ENCODE results near the gene MRPL21. TPM values are rescaled to one million over a fixed set of nuclear protein-coding genes. Genes with fewer than 3 reads are reported as not detected.

MRPL21 gene
- total RNA-seq, 1 experiment from 2014 or later, result 179 TPM

DNA sequence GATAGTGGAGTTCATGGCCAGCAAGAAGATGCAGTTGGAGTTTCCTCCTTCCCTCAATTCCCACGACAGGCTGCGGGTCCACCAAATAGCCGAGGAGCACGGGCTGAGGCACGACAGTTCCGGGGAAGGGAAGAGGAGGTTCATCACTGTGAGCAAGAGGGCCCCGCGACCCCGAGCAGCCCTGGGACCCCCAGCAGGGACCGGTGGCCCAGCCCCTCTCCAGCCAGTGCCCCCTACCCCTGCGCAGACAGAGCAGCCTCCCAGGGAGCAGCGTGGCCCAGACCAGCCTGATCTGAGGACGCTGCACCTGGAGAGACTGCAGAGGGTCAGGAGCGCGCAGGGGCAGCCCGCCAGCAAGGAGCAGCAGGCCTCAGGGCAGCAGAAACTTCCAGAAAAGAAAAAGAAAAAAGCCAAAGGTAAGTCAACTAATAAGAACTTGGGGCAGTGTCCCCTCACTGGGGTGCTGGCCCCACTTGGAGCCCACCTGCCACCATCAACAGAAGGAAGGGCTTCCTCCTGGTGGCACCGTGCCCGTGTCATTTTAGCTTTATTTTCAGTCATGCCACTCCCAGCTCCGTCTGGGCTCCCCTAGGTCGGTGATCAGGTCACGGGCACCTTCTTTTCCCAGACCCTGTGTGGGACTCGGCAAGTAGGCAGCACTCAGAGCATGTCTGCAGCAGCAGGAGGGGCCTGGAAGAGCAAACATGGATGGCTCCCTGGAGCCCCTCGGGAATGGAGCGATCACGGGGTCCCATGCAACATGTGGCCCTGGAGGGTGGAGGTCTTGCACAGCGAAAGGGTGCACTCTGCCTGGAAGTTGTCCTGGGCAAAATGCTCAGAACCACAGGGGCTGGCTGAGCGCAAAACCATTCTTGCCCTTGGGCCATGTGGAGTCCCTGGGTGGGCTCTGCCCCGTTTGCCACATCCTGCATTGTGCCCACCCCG, 33.3 kb upstream of the MRPL21 start:
- H3K9me3 Mint-ChIP-seq (ENCODE audit: unreplicated experiment), result no peaks in the 10 kb centered on the region
- H3K4me3 Mint-ChIP-seq (ENCODE audit: unreplicated experiment), result no peak overlapping the region
- no peak for DNase-seq
- intact Hi-C loops (cut with micrococcal nuclease; ENCODE audit: unreplicated experiment), result no loop called here
- no peaks in the 10 kb centered on the region for H3K4me1 Mint-ChIP-seq (ENCODE audit: low read depth, unreplicated experiment)
- no peaks in the 10 kb centered on the region for H3K9me3 ChIP-seq
- no peaks in the 10 kb centered on the region for H3K27me3 ChIP-seq (replicated peaks; ENCODE audit: control insufficient read depth, insufficient read depth, low read length)
- H3K27me3 Mint-ChIP-seq (ENCODE audit: insufficient read depth, unreplicated experiment), result no peaks in the 10 kb centered on the region
- no peak overlapping the region for H3K4me3 ChIP-seq (ENCODE audit: low read depth, low read length)
- ChIA-PET POLR2A (no interaction called here), CTCF (no interaction called here)
- H3K4me1 ChIP-seq, result no peaks in the 10 kb centered on the region
- BruUV-seq (replicated peaks), result no TSS peak
- H3K36me3 Mint-ChIP-seq (ENCODE audit: insufficient read depth, unreplicated experiment), result peaks cover 55% of the 10 kb centered on the region
- no peak overlapping the region for H3K27ac Mint-ChIP-seq (ENCODE audit: unreplicated experiment)
- TF ChIP-seq, protein P1, sequence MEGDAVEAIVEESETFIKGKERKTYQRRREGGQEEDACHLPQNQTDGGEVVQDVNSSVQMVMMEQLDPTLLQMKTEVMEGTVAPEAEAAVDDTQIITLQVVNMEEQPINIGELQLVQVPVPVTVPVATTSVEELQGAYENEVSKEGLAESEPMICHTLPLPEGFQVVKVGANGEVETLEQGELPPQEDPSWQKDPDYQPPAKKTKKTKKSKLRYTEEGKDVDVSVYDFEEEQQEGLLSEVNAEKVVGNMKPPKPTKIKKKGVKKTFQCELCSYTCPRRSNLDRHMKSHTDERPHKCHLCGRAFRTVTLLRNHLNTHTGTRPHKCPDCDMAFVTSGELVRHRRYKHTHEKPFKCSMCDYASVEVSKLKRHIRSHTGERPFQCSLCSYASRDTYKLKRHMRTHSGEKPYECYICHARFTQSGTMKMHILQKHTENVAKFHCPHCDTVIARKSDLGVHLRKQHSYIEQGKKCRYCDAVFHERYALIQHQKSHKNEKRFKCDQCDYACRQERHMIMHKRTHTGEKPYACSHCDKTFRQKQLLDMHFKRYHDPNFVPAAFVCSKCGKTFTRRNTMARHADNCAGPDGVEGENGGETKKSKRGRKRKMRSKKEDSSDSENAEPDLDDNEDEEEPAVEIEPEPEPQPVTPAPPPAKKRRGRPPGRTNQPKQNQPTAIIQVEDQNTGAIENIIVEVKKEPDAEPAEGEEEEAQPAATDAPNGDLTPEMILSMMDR (IDR thresholded peaks at IDR 0.05; ENCODE audit: insufficient read depth in 1 of 2, low read depth in 1 of 2, low read length in 1 of 2, severe bottlenecking in 1 of 2, unreplicated experiment in 1 of 2), result no peak
- H3K36me3 ChIP-seq (ENCODE audit: control insufficient read depth, insufficient read depth, low read length), result peaks cover 7% of the 10 kb centered on the region

DNA sequence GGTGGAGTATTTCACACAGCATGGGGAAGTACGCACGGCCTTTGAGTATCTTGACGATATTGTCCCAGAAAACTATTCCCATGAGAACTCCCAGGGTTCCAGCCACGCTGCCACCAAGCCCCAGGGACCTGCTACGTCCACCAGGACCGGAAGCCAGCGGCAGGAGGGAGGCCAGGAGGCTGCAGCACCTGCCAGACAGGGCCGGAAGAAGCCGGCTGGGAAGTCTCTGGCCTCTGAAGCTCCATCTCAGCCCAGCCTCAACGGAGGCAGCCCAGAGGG, 32.7 kb upstream of the MRPL21 start:
- H3K4me3 ChIP-seq (ENCODE audit: low read depth, low read length), result no peak overlapping the region
- Mint-ChIP-seq H3K36me3 (ENCODE audit: insufficient read depth, unreplicated experiment) (peaks cover 61% of the 10 kb centered on the region), H3K27me3 (ENCODE audit: insufficient read depth, unreplicated experiment) (no peaks in the 10 kb centered on the region), H3K4me3 (ENCODE audit: unreplicated experiment) (no peak overlapping the region), H3K4me1 (ENCODE audit: low read depth, unreplicated experiment) (no peaks in the 10 kb centered on the region), H3K9me3 (ENCODE audit: unreplicated experiment) (no peaks in the 10 kb centered on the region), H3K27ac (ENCODE audit: unreplicated experiment) (no peak overlapping the region)
- H3K36me3 ChIP-seq (ENCODE audit: control insufficient read depth, insufficient read depth, low read length), result peaks cover 7% of the 10 kb centered on the region
- POLR2A ChIA-PET, result no interaction called here
- CTCF ChIA-PET, result no interaction called here
- no peak for DNase-seq
- TF ChIP-seq, protein P1 (IDR thresholded peaks at IDR 0.05; ENCODE audit: insufficient read depth in 1 of 2, low read depth in 1 of 2, low read length in 1 of 2, severe bottlenecking in 1 of 2, unreplicated experiment in 1 of 2), result no peak
- intact Hi-C loops (cut with micrococcal nuclease; ENCODE audit: unreplicated experiment), result no loop called here
- no peaks in the 10 kb centered on the region for H3K27me3 ChIP-seq (replicated peaks; ENCODE audit: control insufficient read depth, insufficient read depth, low read length)
- no peaks in the 10 kb centered on the region for H3K4me1 ChIP-seq
- no peaks in the 10 kb centered on the region for H3K9me3 ChIP-seq
- BruUV-seq (replicated peaks), result no TSS peak

DNA sequence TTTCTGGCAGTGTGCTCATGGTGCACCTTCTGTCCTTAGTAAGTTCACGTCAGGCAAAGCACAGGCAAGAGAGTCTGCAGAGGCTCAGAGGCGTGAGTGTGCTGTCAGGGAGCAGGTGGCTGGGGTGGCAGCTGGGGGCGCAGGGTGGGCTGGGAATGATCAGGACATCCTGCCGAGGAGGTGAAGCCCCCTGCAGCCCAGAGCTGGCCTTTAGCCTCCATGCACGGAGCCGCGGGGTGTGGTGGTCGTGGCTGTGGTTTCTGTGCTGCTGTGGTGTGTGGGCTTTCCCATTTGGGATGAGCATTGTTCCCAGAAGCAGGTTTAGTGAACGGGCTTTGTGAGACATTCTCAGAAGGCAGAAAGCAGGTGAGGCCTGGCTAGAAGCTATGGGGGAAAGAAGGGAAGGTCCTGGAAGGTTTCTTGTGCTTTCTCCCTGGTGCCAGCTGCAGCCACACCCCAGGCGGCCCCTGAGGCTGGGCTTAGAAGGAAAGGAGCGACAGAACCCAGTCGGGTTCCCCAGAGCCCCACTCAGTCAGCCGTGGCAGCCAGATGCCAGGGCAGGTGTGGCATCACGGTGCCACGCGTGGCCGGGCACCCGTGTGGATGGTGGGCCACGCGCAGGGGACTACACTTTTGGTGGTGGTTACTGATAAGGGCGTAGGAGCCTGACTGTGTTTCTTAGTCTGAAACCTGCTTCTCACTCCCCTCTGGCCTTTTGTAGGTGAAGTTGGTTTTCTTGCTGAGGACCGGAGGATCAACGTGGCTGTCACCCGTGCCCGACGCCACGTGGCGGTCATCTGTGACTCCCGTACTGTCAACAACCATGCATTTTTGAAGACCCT, 32.1 kb upstream of the MRPL21 start:
- Histone ChIP-seq H3K4me1 (no peaks in the 10 kb centered on the region), H3K36me3 (ENCODE audit: control insufficient read depth, insufficient read depth, low read length) (peaks cover 7% of the 10 kb centered on the region), H3K4me3 (ENCODE audit: low read depth, low read length) (no peak overlapping the region), H3K9me3 (no peaks in the 10 kb centered on the region), H3K27me3 (replicated peaks; ENCODE audit: control insufficient read depth, insufficient read depth, low read length) (no peaks in the 10 kb centered on the region)
- POLR2A ChIA-PET, result no interaction called here
- no peaks in the 10 kb centered on the region for H3K4me1 Mint-ChIP-seq (ENCODE audit: low read depth, unreplicated experiment)
- intact Hi-C loops (cut with micrococcal nuclease; ENCODE audit: unreplicated experiment), result no loop called here
- DNase-seq, result no peak
- TF ChIP-seq, protein P1 (IDR thresholded peaks at IDR 0.05; ENCODE audit: insufficient read depth in 1 of 2, low read depth in 1 of 2, low read length in 1 of 2, severe bottlenecking in 1 of 2, unreplicated experiment in 1 of 2), result no peak
- H3K27ac Mint-ChIP-seq (ENCODE audit: unreplicated experiment), result no peak overlapping the region
- H3K27me3 Mint-ChIP-seq (ENCODE audit: insufficient read depth, unreplicated experiment), result no peaks in the 10 kb centered on the region
- no peaks in the 10 kb centered on the region for H3K9me3 Mint-ChIP-seq (ENCODE audit: unreplicated experiment)
- no peak overlapping the region for H3K4me3 Mint-ChIP-seq (ENCODE audit: unreplicated experiment)
- H3K36me3 Mint-ChIP-seq (ENCODE audit: insufficient read depth, unreplicated experiment), result peaks cover 65% of the 10 kb centered on the region
- CTCF ChIA-PET, result no interaction called here
- no TSS peak for BruUV-seq (replicated peaks)
